ENCODE measurements around the gene JPT2.

JPT2 gene

GRCh38 chr16:1651974-1652312, 26.1 kb upstream of the JPT2 start:
- no peak for DNase-seq (ENCODE audit: low read depth, low spot score)

- no peak for DNase-seq (ENCODE audit: low read depth, low spot score)
These were observed 25.1 kb upstream of the JPT2 start for GRCh38 chr16:1653023-1653422.

- DNase-seq (ENCODE audit: low read depth, low spot score), result no peak
These were observed 23.4 kb upstream of the JPT2 start for GRCh38 chr16:1654505-1655268.

GRCh38 chr16:1655269-1655807, 22.7 kb upstream of the JPT2 start:
- DNase-seq (ENCODE audit: low read depth, low spot score), result no peak

- no peak for DNase-seq (ENCODE audit: low read depth, low spot score)
These were observed 21.9 kb upstream of the JPT2 start for GRCh38 chr16:1655909-1656807.

GRCh38 chr16:1656808-1657617, 21.1 kb upstream of the JPT2 start:
- no peak for DNase-seq (ENCODE audit: low read depth, low spot score)

GRCh38 chr16:1657841-1658240, 20.2 kb upstream of the JPT2 start:
- no peak for DNase-seq (ENCODE audit: low read depth, low spot score)

GRCh38 chr16:1659031-1659430, 19.0 kb upstream of the JPT2 start:
- DNase-seq (ENCODE audit: low read depth, low spot score), result no peak

GRCh38 chr16:1661826-1662225, 16.3 kb upstream of the JPT2 start:
- no peak for DNase-seq (ENCODE audit: low read depth, low spot score)

- no peak for DNase-seq (ENCODE audit: low read depth, low spot score)
These were observed 15.5 kb upstream of the JPT2 start for GRCh38 chr16:1662543-1662942.

GRCh38 chr16:1665829-1666228, 12.2 kb upstream of the JPT2 start:
- DNase-seq (ENCODE audit: low read depth, low spot score), result no peak

GRCh38 chr16:1666316-1666715, 11.8 kb upstream of the JPT2 start:
- no peak for DNase-seq (ENCODE audit: low read depth, low spot score)

GRCh38 chr16:1667271-1667670, 10.8 kb upstream of the JPT2 start:
- no peak for DNase-seq (ENCODE audit: low read depth, low spot score)

GRCh38 chr16:1667916-1668315, 10.2 kb upstream of the JPT2 start:
- no peak for DNase-seq (ENCODE audit: low read depth, low spot score)

GRCh38 chr16:1668612-1669319, 9.3 kb upstream of the JPT2 start:
- DNase-seq (ENCODE audit: low read depth, low spot score), result no peak

GRCh38 chr16:1669698-1670097, 8.4 kb upstream of the JPT2 start:
- no peak for DNase-seq (ENCODE audit: low read depth, low spot score)

GRCh38 chr16:1670371-1670770, 7.7 kb upstream of the JPT2 start:
- no peak for DNase-seq (ENCODE audit: low read depth, low spot score)

GRCh38 chr16:1670866-1671265, 7.2 kb upstream of the JPT2 start:
- no peak for DNase-seq (ENCODE audit: low read depth, low spot score)

GRCh38 chr16:1673424-1674151, 4.5 kb upstream of the JPT2 start:
- no peak for DNase-seq (ENCODE audit: low read depth, low spot score)

- DNase-seq (ENCODE audit: low read depth, low spot score), result no peak
These were observed 3.8 kb upstream of the JPT2 start for GRCh38 chr16:1674306-1674705.
